Measurements from ENCODE around the gene EEF1A2.

- no peak for TF ChIP-seq POLR2A (IDR thresholded peaks at IDR 0.05)
- TF ChIP-seq CTCF (IDR thresholded peaks at IDR 0.05 in 8 of 11, conservative IDR thresholded peaks at IDR 0.05 in 3 of 11), result no peak
Observed at GRCh38 chr20:63481503-63481902, 17.4 kb downstream of the EEF1A2 start.

Data from spleen (tissue), 7 donors.